ACC112 (cell line): ENCODE data around the gene GLI1.

Experiments used
- H2AFZ ChIP-seq: fragments of 200-600 bp; sonication (generic); one replicate; pipeline ENCODE4 v1.6.0; 2017; ENCODE audit warnings: antibody characterized with exemption, low read length; ENCODE audit not compliant: unreplicated experiment
- H3K27ac ChIP-seq: fragments of 200-600 bp; sonication (generic); 2 replicates; pipeline ENCODE4 v1.5.1; 2014; ENCODE audit warnings: low read depth, mild to moderate bottlenecking, antibody characterized with exemption, low read length, moderate library complexity
- H3K27me3 ChIP-seq: fragments of 200-600 bp; sonication (generic); 2 replicates; pipeline ENCODE4 v1.6.1; 2014; ENCODE audit warnings: mild to moderate bottlenecking, antibody characterized with exemption, low read length, moderate library complexity, mixed read lengths; ENCODE audit not compliant: insufficient read depth
- H3K36me3 ChIP-seq: fragments of 200-600 bp; sonication (generic); 2 replicates; pipeline ENCODE4 v1.6.1; 2016; ENCODE audit warnings: mild to moderate bottlenecking, antibody characterized with exemption, low read length, moderate library complexity, mixed read lengths; ENCODE audit not compliant: insufficient read depth
- H3K4me1 ChIP-seq: fragments of 200-600 bp; sonication (generic); one replicate; pipeline ENCODE4 v1.6.1; 2016; ENCODE audit warnings: low read length, mixed read lengths; ENCODE audit not compliant: insufficient read depth, unreplicated experiment, control insufficient read depth
- H3K4me3 ChIP-seq: fragments of 200-600 bp; sonication (generic); 2 replicates; pipeline ENCODE4 v1.5.1; 2014; ENCODE audit warnings: mild to moderate bottlenecking, low read depth, low read length
- H3K79me2 ChIP-seq: fragments of 200-600 bp; sonication (generic); one replicate; pipeline ENCODE4 v1.6.0; 2016; ENCODE audit warnings: low read length; ENCODE audit not compliant: control insufficient read depth, unreplicated experiment, insufficient read depth

Gene GLI1

GRCh38 chr12:57461276-57461916 lies 1.8 kb downstream of the GLI1 start:
- Histone ChIP-seq H3K4me3 (peak overlapping the region; percentile 80), H3K36me3 (no peaks in the 10 kb centered on the region), H3K79me2 (no peaks in the 10 kb centered on the region), H3K4me1 (peaks cover 22% of the 10 kb centered on the region), H2AFZ (peak overlapping the region; percentile 70), H3K27me3 (peaks cover 17% of the 10 kb centered on the region), H3K27ac (no peak overlapping the region)

DNA sequence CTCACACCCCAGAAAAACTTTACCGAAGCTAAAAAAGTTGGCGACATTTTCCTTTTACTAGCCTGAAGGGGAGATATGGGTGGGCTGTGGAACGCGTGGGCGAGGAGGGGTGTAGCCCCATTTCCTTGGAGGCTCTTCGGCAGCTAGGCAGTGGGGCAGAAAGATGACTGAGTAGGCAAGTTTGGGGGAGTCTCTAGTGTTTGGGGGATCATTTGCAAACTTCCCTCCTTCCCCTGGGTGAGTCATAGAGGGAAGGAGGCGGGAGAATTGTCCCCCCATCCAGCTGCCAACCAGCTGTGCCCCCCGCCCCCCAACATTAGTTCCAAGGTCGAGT lies 2.3 kb downstream of the GLI1 start:
- Histone ChIP-seq H3K27ac (no peak overlapping the region), H3K36me3 (no peaks in the 10 kb centered on the region), H3K4me3 (peak overlapping the region; percentile 80), H3K4me1 (peaks cover 22% of the 10 kb centered on the region), H2AFZ (peak overlapping the region; percentile 70), H3K27me3 (peaks cover 18% of the 10 kb centered on the region), H3K79me2 (no peaks in the 10 kb centered on the region)

DNA sequence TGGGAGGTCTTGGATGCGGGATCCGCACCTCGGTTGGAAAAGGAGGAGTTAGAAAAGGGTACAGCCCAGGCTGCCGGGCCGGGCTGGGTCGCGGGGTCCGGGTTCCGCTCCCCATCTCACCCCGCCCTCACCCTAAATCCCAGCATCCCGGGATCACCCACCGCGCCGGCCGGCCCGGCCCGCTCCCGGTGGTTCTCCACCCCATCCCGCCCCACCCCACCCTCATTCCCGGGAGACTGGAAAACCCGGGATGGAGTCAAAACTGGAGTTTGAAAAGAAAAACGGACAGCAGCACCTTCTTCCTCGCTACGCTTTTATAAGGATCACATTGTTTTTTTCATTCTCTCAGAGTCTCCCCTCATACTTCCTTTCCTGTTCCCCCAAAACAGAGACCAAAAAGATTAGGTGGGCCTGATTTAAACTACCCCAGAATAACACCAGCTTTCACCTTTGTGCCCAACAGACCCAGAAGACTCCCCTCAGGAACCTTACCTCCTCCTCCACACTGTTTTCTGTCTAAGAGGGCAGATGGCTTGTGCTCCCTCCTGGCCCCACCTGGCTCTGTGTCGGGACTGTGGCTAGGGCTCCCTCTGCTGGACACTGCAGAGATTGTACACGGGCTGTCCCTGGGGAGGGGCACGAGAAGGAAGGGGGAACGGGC lies 2.8 kb downstream of the GLI1 start:
- Histone ChIP-seq H3K4me3 (peak overlapping the region; percentile 80), H2AFZ (peak overlapping the region; percentile 85), H3K79me2 (no peaks in the 10 kb centered on the region), H3K27ac (no peak overlapping the region), H3K36me3 (no peaks in the 10 kb centered on the region), H3K4me1 (peaks cover 22% of the 10 kb centered on the region), H3K27me3 (peaks cover 23% of the 10 kb centered on the region)

GRCh38 chr12:57462912-57463253 lies 3.3 kb downstream of the GLI1 start:
- Histone ChIP-seq H2AFZ (no peak overlapping the region), H3K36me3 (no peaks in the 10 kb centered on the region), H3K27me3 (peaks cover 28% of the 10 kb centered on the region), H3K4me1 (peaks cover 19% of the 10 kb centered on the region), H3K27ac (no peak overlapping the region), H3K79me2 (no peaks in the 10 kb centered on the region), H3K4me3 (peak overlapping the region; percentile 80; the same call in 1 of the 2 replicates)

DNA sequence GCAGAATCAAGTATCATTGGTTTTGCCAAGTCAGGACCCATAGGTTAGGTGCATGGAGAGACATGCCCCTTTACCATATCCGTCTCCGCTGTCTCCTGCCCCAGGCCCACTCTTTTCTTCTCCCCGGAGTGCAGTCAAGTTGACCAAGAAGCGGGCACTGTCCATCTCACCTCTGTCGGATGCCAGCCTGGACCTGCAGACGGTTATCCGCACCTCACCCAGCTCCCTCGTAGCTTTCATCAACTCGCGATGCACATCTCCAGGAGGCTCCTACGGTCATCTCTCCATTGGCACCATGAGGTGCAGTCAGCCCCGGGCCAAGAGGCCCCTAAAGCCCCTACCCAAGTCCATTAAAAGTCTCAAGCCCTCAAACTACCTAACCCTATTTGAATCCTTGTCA lies 5.0 kb downstream of the GLI1 start:
- H3K27ac ChIP-seq: no peak overlapping the region
- no peak overlapping the region for H3K4me3 ChIP-seq
- no peaks in the 10 kb centered on the region for H3K36me3 ChIP-seq
- H3K27me3 ChIP-seq: peaks cover 44% of the 10 kb centered on the region
- H2AFZ ChIP-seq: no peak overlapping the region
- no peaks in the 10 kb centered on the region for H3K79me2 ChIP-seq
- H3K4me1 ChIP-seq: peaks cover 11% of the 10 kb centered on the region

- Histone ChIP-seq H3K4me3 (no peak overlapping the region), H3K27me3 (peaks cover 50% of the 10 kb centered on the region), H2AFZ (no peak overlapping the region), H3K79me2 (no peaks in the 10 kb centered on the region), H3K36me3 (no peaks in the 10 kb centered on the region), H3K27ac (no peak overlapping the region), H3K4me1 (peaks cover 11% of the 10 kb centered on the region)
These were observed 5.6 kb downstream of the GLI1 start for GRCh38 chr12:57465030-57465746.

DNA sequence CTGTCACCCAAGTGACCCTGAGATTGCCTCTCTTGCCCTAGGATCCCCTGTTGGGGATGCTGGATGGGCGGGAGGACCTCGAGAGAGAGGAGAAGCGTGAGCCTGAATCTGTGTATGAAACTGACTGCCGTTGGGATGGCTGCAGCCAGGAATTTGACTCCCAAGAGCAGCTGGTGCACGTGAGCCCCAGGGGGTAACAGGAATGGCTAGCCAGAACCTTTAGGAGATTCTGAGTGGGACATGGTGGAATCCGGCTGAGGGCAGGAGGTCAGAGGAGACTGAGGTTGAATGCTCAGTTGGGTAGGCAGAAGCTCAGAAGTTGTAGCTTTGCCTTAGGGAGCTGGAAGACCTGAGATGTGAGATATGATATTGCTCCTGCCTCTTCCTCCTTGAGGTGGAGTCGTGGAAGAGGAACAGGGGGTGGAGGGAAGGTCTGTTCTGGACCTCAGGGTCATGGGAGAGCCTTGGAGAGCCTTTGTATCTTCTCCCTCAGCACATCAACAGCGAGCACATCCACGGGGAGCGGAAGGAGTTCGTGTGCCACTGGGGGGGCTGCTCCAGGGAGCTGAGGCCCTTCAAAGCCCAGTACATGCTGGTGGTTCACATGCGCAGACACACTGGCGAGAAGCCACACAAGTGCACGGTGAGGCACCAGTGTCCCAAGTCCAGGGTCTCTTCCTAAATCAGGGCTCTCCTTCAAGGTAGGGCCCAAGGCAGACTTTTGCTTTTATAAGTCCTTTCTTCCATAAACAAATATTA lies 6.3 kb downstream of the GLI1 start:
- Histone ChIP-seq H3K36me3 (no peaks in the 10 kb centered on the region), H3K4me3 (no peak overlapping the region), H3K27me3 (peaks cover 55% of the 10 kb centered on the region), H3K27ac (no peak overlapping the region), H2AFZ (no peak overlapping the region), H3K79me2 (no peaks in the 10 kb centered on the region), H3K4me1 (peaks cover 3% of the 10 kb centered on the region)

GRCh38 chr12:57467212-57467874 lies 7.8 kb downstream of the GLI1 start:
- H3K4me1 ChIP-seq: no peaks in the 10 kb centered on the region
- H3K36me3 ChIP-seq: no peaks in the 10 kb centered on the region
- H3K4me3 ChIP-seq: no peak overlapping the region
- H3K79me2 ChIP-seq: no peaks in the 10 kb centered on the region
- no peak overlapping the region for H3K27ac ChIP-seq
- H3K27me3 ChIP-seq: peaks cover 62% of the 10 kb centered on the region
- no peak overlapping the region for H2AFZ ChIP-seq

DNA sequence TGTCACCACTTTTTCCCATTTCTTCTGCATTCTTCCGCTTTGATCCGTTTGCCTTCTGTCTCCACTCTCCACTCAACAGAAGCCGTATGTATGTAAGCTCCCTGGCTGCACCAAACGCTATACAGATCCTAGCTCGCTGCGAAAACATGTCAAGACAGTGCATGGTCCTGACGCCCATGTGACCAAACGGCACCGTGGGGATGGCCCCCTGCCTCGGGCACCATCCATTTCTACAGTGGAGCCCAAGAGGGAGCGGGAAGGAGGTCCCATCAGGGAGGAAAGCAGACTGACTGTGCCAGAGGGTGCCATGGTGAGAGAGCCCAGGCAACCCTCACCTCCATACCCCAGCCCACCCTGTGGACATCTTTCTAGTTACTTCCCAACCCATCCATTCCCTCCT lies 8.3 kb downstream of the GLI1 start:
- Histone ChIP-seq H3K36me3 (no peaks in the 10 kb centered on the region), H3K27me3 (peaks cover 67% of the 10 kb centered on the region), H3K4me1 (no peaks in the 10 kb centered on the region)

More for the DNA sequence above, 8.3 kb downstream of the GLI1 start:
- no peak overlapping the region for H2AFZ ChIP-seq
- no peak overlapping the region for H3K4me3 ChIP-seq
- H3K79me2 ChIP-seq: no peaks in the 10 kb centered on the region
- no peak overlapping the region for H3K27ac ChIP-seq
